ENCODE measurements around the gene LENG1. TPM values are rescaled to one million over a fixed set of nuclear protein-coding genes. Genes with fewer than 3 reads are reported as not detected.

Gene LENG1
- total and polyA plus RNA-seq, 9 of the 15 experiments (the other 6 are each of a cell fraction or from before 2014, with no cell fraction given), result 0.30 to 10.5 (median 4.7) TPM

- Histone ChIP-seq H3K27ac (ENCODE audit: extremely low read depth, low read depth, low read length) (no peak overlapping the region), H3K4me1 (replicated peaks in 1 of 2; ENCODE audit: control insufficient read depth in 2 of 2, insufficient read depth in 2 of 2, low read length in 2 of 2) (peaks cover 10 to 18% of the 10 kb centered on the region in 2 experiments; a peak in 4 of 5 replicates), H3K79me2 (ENCODE audit: control insufficient read depth, insufficient read depth, low read length) (peaks cover 15% of the 10 kb centered on the region), H3K9me1 (ENCODE audit: control insufficient read depth, insufficient read depth, low read length) (peaks cover 4% of the 10 kb centered on the region), H3K27me3 (ENCODE audit: control insufficient read depth in 2 of 2, insufficient read depth in 2 of 2, low read length in 2 of 2) (no peaks in the 10 kb centered on the region), H3K9me3 (replicated peaks; ENCODE audit: control insufficient read depth, insufficient read depth, low read depth, low read length) (no peaks in the 10 kb centered on the region), H3K4me2 (ENCODE audit: insufficient read depth, low read length) (no peak overlapping the region), H3K4me3 (no peak overlapping the region), H4K20me1 (replicated peaks; ENCODE audit: control insufficient read depth, insufficient read depth, low read length) (no peaks in the 10 kb centered on the region; the same call in 1 of the 2 replicates), H2AFZ (ENCODE audit: low read depth, low read length) (no peak overlapping the region), H3K36me3 (ENCODE audit: control insufficient read depth, insufficient read depth, low read length) (peaks cover 26% of the 10 kb centered on the region; the same call in 2 of the 3 replicates), H3K9ac (ENCODE audit: insufficient read depth in 1 of 2, low read depth in 2 of 2, low read length in 2 of 2) (no peak overlapping the region)
- ChIA-PET POLR2A (no interaction called here), CTCF (ENCODE audit: low intra/inter-chr PET ratio) (no interaction called here)
- in situ Hi-C loops (cut with MboI), result no loop called here
- ATAC-seq, result no peak
- no peak for FAIRE-seq
- no peak for DNase-seq (ENCODE audit: extremely low read depth in 1 of 4, low spot score in 3 of 4)
- WGBS (ENCODE audit: insufficient coverage, low coverage, missing lambda C conversion rate), result 44% methylated on average over 2 of the region's 2 CpGs
- no TSS peak for BruUV-seq (replicated peaks)
- intact Hi-C loops (cut with micrococcal nuclease), result no loop called here
- TF ChIP-seq MCM7 (IDR thresholded peaks at IDR 0.05), result no peak
- no peak for TF ChIP-seq ZBTB8A (IDR thresholded peaks at IDR 0.05; ENCODE audit: partially characterized antibody)
- TF ChIP-seq MLLT1 (IDR thresholded peaks at IDR 0.05), result no peak
- TF ChIP-seq RBM39 (optimal IDR thresholded peaks at IDR 0.05; ENCODE audit: low read depth, low read length), result no peak
- TF ChIP-seq ATF6 (CRISPR knock-in tag; IDR thresholded peaks at IDR 0.05), result no peak
- TF ChIP-seq HDAC2 (IDR thresholded peaks at IDR 0.05), result no peak
- TF ChIP-seq ZNF507 (tag; conservative IDR thresholded peaks at IDR 0.05), result no peak
- TF ChIP-seq CBX1 (IDR thresholded peaks at IDR 0.05; ENCODE audit: low read depth), result no peak
- TF ChIP-seq, protein P1, sequence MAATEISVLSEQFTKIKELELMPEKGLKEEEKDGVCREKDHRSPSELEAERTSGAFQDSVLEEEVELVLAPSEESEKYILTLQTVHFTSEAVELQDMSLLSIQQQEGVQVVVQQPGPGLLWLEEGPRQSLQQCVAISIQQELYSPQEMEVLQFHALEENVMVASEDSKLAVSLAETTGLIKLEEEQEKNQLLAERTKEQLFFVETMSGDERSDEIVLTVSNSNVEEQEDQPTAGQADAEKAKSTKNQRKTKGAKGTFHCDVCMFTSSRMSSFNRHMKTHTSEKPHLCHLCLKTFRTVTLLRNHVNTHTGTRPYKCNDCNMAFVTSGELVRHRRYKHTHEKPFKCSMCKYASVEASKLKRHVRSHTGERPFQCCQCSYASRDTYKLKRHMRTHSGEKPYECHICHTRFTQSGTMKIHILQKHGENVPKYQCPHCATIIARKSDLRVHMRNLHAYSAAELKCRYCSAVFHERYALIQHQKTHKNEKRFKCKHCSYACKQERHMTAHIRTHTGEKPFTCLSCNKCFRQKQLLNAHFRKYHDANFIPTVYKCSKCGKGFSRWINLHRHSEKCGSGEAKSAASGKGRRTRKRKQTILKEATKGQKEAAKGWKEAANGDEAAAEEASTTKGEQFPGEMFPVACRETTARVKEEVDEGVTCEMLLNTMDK (IDR thresholded peaks at IDR 0.05; ENCODE audit: borderline replicate concordance, insufficient read depth, low read depth, low read length, poor library complexity, severe bottlenecking), result no peak
- no peak for TF ChIP-seq ZNF696 (CRISPR knock-in tag; conservative IDR thresholded peaks at IDR 0.05)
- no peak for TF ChIP-seq NCOR1 (IDR thresholded peaks at IDR 0.05)
- TF ChIP-seq ZNF174 (CRISPR knock-in tag; IDR thresholded peaks at IDR 0.05), result no peak
- no peak for TF ChIP-seq ETV6 (IDR thresholded peaks at IDR 0.05; ENCODE audit: borderline replicate concordance in 1 of 2, low read depth in 2 of 2, low read length in 1 of 2)
- TF ChIP-seq ETV6 (CRISPR knock-in tag; IDR thresholded peaks at IDR 0.05; ENCODE audit: borderline replicate concordance), result no peak
- no peak for TF ChIP-seq ZNF75A (CRISPR knock-in tag; IDR thresholded peaks at IDR 0.05)
Measured at GRCh38 chr19:54133957-54134590, 25.4 kb downstream of the LENG1 start.

Data from K562 (cell line).